ENCODE measurements around the gene COL18A1. TPM values are rescaled to one million over a fixed set of nuclear protein-coding genes. Genes with fewer than 3 reads are reported as not detected.

Gene COL18A1
- total and polyA plus RNA-seq, 7 donors = 4.4 to 197 (median 39.7) TPM

DNA sequence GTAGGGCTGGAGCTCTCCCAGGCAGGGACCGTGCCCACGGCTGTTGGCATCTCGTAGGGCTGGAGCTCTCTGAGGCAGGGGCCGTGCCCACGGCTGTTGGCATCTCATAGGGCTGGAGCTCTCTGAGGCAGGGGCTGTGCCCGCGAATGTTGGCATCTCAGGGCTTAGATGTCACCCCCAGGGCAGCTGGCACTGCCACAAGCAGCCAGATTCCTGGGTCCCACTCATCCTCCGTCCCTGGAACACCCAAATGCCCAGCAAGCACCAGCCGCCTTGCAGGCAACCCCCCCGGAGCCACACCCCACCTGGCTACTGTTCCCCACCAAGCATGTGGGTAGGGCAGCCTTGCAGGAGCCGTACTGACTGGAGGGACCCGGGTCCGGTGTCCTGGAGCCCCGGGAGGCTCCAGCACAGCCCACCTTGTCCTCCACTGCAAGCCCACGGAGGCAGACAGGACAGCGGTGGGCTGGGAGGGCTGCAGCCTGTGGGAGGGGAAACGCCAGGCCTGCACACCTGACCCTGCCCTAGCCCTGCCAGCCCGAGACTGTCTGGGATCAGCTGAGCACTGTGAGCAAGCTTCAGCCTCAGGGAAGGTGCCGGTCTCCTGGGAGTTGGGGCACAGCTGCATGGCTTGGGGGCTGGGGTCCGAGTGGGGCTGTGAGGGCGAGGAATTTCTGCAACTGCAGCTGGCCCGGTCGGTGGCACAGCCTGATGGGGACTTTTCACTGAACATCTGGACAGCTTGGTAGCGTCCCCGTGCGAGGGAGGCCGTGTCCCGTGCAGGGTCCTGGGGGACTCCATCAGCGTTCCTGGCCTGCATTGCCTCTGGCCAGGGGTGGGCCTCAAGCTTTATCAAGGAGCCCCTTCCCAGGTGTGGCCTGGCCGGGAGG lies 53.6 kb downstream of the COL18A1 start:
- intact Hi-C loops (cut with DNase I) = no loop called here
- Histone ChIP-seq H3K4me3 (peak overlapping the region in 3 of 4 donors; percentile 14 to 48 (median 46)), H3K27ac (peak overlapping the region in 1 of 4 donors; percentile 30), H3K27me3 (no peaks in the 10 kb centered on the region), H3K36me3 (no peaks in the 10 kb centered on the region), H3K9me3 (peaks cover 0 to 3% (median 0%) of the 10 kb centered on the region in 4 donors), H3K4me1 (peaks cover 0 to 76% (median 66%) of the 10 kb centered on the region in 4 donors)
- 74 to 88% methylated on average over 30 of the region's 30 CpGs for WGBS, 2 donors
- no peak for TF ChIP-seq POLR2A (IDR thresholded peaks at IDR 0.05)
- TF ChIP-seq POLR2AphosphoS5 (IDR thresholded peaks at IDR 0.05) = no peak
- TF ChIP-seq EP300 (IDR thresholded peaks at IDR 0.05) = no peak
- no peak for TF ChIP-seq CTCF (IDR thresholded peaks at IDR 0.05)
- no peak for DNase-seq

DNA sequence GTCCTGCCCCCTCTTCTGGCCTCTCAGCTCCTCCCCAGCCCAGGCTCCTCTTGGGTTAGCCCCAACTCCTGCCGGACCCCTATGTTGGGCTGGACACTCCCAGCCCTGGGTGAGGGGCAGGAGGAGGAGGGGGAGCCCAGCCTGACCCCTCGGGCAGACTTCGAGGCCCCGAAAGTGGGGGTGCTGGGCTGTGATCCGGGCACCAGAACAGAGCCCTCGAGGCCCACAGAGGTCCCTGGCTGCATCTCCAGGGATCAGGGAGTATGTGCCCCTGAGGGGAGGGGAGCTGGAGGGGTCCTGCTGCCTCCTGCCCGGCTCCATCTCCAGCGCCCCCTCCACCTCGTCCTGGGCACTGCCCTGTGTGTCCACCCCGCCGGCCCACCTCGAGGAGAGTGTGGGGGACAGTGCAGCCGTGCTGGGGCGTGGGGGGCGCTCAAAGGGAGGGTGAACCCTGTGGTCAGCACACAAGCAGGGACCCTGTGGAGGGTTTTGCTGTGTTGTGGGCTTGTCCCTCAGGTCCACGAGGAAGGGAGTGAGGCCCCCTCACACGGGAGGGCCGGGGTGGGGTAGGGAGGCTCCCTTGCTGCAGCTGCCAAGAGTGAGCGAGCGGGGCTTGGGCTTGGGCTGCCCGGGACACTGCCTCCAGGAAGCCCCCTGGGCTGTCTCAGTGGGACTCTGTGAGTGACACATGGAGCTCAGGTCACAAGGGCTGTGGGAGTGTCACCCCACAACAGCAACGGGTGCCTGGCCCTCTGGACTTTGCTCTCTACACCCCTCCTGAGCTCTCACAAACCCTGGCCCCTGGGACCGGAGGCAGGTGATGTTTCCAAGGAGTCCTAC lies 54.4 kb downstream of the COL18A1 start:
- Histone ChIP-seq H3K4me3 (no peak overlapping the region), H3K27me3 (no peaks in the 10 kb centered on the region), H3K27ac (peak overlapping the region in 2 of 4 donors; percentile 2 to 59), H3K9me3 (peaks cover 0 to 3% (median 0%) of the 10 kb centered on the region in 4 donors), H3K4me1 (peaks cover 0 to 68% (median 60%) of the 10 kb centered on the region in 4 donors), H3K36me3 (no peaks in the 10 kb centered on the region)
- TF ChIP-seq POLR2A (IDR thresholded peaks at IDR 0.05) = no peak
- no peak for TF ChIP-seq CTCF (IDR thresholded peaks at IDR 0.05)
- no peak for TF ChIP-seq EP300 (IDR thresholded peaks at IDR 0.05)
- TF ChIP-seq POLR2AphosphoS5 (IDR thresholded peaks at IDR 0.05) = no peak
- WGBS, 2 donors = 70 to 86% methylated on average over 23 of the region's 23 CpGs
- intact Hi-C loops (cut with DNase I) = no loop called here
- peak; percentile 57 for DNase-seq

DNA sequence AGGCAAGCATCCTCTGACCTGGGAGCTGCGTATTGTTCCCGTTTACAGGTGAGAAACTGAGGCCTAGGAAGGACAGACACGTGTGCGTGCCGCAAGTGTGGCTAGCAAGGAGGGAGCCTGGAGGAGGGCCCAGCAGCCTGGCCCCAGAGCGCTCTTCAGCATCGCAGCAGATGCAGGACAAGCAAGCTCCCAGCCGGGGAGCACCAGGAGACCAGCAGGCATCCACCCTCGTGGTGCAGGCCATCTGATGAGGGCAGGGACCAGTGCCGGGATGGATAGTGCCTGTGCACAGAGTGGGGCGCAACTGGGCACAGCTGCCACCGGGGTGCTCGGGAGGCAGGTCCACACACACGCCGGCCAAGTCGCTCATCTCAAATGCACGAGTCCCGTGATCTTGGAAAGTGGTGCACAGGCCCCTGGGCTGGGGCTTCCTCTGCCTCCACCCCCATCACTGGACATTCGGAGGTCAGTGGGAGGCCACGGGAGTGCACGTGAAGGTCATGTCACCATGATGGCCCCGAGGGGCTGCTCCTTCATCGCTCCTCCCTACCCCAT lies 55.1 kb downstream of the COL18A1 start:
- peak overlapping the region in 2 of 4 donors; percentile 2 to 59 for H3K27ac ChIP-seq
- peaks cover 0 to 61% (median 53%) of the 10 kb centered on the region in 4 donors for H3K4me1 ChIP-seq
- intact Hi-C loops (cut with DNase I) = no loop called here
- DNase-seq = peak; percentile 61
- no peaks in the 10 kb centered on the region for H3K36me3 ChIP-seq
- WGBS, 2 donors = 89 to 94% methylated on average over 23 of the region's 23 CpGs
- no peak overlapping the region for H3K4me3 ChIP-seq
- TF ChIP-seq POLR2A (IDR thresholded peaks at IDR 0.05) = no peak
- no peak for TF ChIP-seq EP300 (IDR thresholded peaks at IDR 0.05)
- no peak for TF ChIP-seq CTCF (IDR thresholded peaks at IDR 0.05)
- no peak for TF ChIP-seq POLR2AphosphoS5 (IDR thresholded peaks at IDR 0.05)
- H3K9me3 ChIP-seq = peaks cover 0 to 3% (median 0%) of the 10 kb centered on the region in 4 donors
- no peaks in the 10 kb centered on the region for H3K27me3 ChIP-seq

DNA sequence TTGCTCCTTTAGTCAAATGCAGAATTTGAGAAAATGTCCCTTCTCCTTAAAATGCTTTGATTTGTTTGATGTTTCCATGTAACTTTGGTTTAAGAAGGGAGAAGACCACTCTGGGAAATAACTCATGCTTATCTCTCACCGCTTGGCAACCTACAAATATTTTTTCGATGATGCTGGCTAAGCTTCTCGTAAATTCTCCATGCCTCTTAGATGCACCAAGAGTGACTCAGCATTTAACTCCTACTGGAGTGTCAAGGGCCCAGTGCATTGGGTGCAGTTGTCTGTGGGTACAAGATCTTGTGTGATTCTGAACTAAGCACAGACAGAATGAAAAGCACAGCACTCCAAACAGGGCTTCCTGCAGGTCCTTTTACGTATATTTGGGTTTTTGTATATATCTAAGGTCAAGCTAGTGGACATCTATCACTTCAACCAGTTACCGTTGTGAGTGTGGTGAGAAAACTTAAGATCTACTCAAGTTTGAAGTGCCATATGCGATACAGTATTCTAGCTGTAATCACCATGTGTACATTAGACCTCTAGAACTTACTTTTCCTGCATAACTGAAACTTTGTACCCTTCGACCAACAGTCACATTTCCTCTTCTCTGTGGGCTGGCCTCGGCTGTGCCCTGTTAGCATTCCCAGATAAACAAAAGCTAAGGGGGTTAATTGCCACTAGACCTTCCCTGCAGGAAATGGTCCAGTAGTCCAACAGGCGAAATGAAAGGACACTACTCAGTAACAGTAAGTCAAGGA lies 55.8 kb downstream of the COL18A1 start:
- TF ChIP-seq EP300 (IDR thresholded peaks at IDR 0.05) (no peak), POLR2AphosphoS5 (IDR thresholded peaks at IDR 0.05) (peak in 1 of 4 donors; percentile 23)
- Histone ChIP-seq H3K27ac (peak overlapping the region in 2 of 4 donors; percentile 2 to 59), H3K4me3 (no peak overlapping the region), H3K9me3 (peaks cover 0 to 3% (median 0%) of the 10 kb centered on the region in 4 donors), H3K36me3 (no peaks in the 10 kb centered on the region), H3K4me1 (peaks cover 0 to 54% (median 46%) of the 10 kb centered on the region in 4 donors), H3K27me3 (no peaks in the 10 kb centered on the region)
- DNase-seq = no peak
- WGBS, 2 donors = 66 to 81% methylated on average over 9 of the region's 9 CpGs
- intact Hi-C loops (cut with DNase I) = no loop called here

Measured in sigmoid colon (tissue), 7 donors.